Gastroesophageal sphincter (tissue), 3 donors: Measurements from ENCODE around the gene AIG1.

Source experiments
- EP300 ChIP-seq: sonication (generic); formaldehyde crosslinking; IDR thresholded peaks from one replicate; pipeline ENCODE4 v1.6.1; 2017; ENCODE audit warnings: antibody characterized with exemption, mild to moderate bottlenecking
- POLR2A ChIP-seq, 2 donors: fragments of 450-650 bp; IDR thresholded peaks; one replicate each; pipeline ENCODE4 v1.6.1; 2017; ENCODE audit warnings: antibody characterized with exemption in 2 of 2, mild to moderate bottlenecking in 2 of 2, moderate library complexity in 1 of 2
- TF ChIP-seq, protein P1 (sequence below), 4 experiments: fragments of 200-600 bp in 2 of 4; fragments of 450-650 bp in 2 of 4; sonication (generic) in 1 of 4; IDR thresholded peaks; one replicate each; pipeline ENCODE4 v1.5.1; 2017 to 2019; ENCODE audit warnings: antibody characterized with exemption in 4 of 4, mild to moderate bottlenecking in 2 of 4, moderate library complexity in 2 of 4

DNA sequence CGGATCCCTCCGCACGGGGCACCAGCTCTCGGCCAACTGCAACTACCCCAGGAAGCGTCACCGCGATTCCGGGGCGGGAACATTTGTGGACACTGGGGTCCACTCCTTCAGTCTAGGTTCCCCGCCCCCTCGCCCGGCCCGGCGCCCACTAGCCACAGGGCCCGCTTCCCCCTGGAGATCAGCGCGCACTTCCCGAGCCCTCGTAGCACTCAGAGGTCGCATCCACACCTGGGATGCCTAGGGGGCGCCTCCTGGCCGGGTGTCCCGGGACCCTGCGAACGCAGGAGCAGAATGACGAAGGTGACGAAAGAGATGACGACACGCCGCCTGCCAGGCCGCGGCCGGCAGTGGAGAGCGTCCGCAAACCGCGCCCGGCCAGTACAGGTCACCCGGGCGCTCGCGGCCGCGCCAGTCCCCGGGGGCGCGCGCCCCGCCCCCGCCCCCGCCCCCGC is 309 bp upstream of the AIG1 start:
- TF ChIP-seq, protein P1, sequence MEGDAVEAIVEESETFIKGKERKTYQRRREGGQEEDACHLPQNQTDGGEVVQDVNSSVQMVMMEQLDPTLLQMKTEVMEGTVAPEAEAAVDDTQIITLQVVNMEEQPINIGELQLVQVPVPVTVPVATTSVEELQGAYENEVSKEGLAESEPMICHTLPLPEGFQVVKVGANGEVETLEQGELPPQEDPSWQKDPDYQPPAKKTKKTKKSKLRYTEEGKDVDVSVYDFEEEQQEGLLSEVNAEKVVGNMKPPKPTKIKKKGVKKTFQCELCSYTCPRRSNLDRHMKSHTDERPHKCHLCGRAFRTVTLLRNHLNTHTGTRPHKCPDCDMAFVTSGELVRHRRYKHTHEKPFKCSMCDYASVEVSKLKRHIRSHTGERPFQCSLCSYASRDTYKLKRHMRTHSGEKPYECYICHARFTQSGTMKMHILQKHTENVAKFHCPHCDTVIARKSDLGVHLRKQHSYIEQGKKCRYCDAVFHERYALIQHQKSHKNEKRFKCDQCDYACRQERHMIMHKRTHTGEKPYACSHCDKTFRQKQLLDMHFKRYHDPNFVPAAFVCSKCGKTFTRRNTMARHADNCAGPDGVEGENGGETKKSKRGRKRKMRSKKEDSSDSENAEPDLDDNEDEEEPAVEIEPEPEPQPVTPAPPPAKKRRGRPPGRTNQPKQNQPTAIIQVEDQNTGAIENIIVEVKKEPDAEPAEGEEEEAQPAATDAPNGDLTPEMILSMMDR (IDR thresholded peaks at IDR 0.05), result peak in 2 of 4 experiments; percentile 14 to 32
- TF ChIP-seq EP300, result peak; percentile 45
- peak; percentile 70 to 81 for TF ChIP-seq POLR2A (IDR thresholded peaks at IDR 0.05)
